Fibroblast of skin of abdomen (primary cell): ENCODE results near the gene GRK2.
"Not testable (repeated sequence)": the region's sequence is repeated elsewhere in the genome, so short reads cannot be mapped to it uniquely, and the experiment has no call there.

Experiments used
- DNase-seq: peaks from one replicate; pipeline ENCODE4 v3.0.0-alpha.2; 2013

Gene GRK2

GRCh38 chr11:67316882-67317204 is 50.6 kb downstream of the GRK2 start:
- no peak for DNase-seq

DNA sequence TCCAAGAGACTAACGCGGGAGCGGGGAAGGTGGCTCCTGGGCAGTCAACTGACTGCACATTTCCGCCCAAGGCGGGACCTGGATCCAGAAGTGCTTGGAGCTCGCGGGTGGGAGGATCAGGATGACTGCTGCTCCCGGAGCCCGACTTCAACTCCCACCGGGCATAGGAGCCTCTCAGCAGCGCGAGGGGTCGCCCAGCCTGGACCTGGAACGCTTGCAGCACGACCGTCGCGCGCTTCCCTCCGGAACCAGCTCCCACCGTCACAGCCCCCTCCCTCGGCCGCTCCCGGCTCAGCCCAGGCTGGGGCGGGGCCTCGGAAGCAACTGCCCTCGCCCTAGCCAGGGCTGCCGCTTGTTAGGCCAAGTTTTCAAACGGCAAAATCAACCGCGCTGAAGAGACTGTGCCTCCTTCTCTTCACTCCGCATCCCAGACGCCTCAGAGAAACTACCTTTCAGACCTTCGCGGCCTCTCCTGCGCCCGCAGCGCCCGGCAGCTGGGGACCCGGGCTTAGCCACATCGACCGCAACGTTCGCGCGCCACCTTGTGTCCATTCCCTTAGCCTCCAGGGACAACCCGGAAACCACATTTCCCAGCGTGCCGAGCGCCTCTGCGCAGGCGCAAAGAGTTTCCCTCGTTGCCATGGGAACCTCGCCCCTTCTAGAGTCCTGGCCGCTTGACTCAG is 51.1 kb downstream of the GRK2 start:
- DNase-seq: peak; percentile 91

- no peak for DNase-seq
Observed at GRCh38 chr11:67317888-67318555, 51.7 kb downstream of the GRK2 start.

DNA sequence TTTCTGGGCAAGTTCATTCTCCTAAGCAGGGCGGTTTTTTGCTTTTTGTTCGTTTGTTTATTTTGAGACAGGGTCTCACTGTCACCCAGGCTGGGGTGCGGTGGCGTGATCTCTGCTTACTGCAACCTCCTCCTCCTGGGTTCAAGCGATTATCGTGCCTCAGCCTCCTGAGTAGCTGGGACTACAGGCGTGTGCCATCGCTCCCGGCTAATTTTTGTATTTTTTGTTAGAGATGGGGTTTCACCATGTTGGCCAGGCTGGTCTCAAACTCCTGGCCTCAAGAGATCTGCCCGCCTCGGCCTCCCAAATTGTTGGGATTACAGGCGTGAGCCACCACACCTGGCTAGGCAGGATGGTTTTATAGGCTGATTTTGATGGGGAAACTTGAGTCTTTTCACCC is 52.6 kb downstream of the GRK2 start:
- DNase-seq: not testable (repeated sequence)

GRCh38 chr11:67320011-67320410 is 53.7 kb downstream of the GRK2 start:
- DNase-seq: no peak

- DNase-seq: no peak
Observed at GRCh38 chr11:67320691-67321090, 54.4 kb downstream of the GRK2 start.

DNA sequence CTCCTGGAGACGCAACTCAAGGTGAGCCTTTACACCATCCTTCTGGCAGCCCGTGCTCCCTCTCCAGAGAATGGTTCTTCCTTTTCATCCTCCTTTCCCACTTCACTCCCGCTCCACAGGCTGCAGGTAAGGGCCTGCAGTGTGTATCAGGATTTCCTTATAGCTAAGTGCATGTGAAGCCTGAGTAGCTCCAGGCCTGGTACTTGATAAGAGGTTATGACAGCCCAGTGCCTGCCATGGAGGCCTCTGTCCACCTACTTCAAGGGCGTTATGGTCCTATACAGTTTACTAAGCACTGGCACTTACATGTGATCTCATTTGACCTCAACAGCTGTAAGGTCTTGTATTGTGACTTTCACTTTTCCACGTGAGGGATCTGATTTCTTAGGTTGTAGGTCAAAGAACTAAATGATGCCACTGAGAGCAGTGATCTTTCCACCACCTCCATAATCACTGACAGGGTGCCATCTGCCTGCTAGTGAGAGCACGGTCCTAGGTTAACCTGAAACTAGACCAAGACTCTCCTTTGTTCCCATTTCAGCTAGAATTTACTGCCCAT is 55.1 kb downstream of the GRK2 start:
- DNase-seq: no peak

GRCh38 chr11:67322049-67322448 is 55.8 kb downstream of the GRK2 start:
- no peak for DNase-seq

DNA sequence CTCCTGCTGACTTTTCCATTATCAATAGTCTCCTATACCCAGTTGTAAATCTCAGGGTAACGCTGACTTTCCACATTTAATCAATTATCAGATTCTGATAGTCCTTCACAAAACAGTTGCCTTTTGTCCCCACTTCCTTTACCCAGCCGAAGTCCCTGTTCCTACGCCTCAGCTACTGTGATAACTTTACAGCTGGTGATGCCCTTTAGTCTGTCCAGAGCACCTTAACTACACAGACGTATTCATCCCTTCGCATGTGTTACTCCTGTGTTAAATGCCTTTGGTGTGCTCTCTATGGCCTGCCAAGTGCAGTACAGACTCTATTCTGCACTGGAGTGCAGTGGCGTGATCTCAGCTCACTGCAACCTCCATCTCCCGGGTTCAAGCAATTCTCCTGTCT is 57.3 kb downstream of the GRK2 start:
- no peak for DNase-seq

DNA sequence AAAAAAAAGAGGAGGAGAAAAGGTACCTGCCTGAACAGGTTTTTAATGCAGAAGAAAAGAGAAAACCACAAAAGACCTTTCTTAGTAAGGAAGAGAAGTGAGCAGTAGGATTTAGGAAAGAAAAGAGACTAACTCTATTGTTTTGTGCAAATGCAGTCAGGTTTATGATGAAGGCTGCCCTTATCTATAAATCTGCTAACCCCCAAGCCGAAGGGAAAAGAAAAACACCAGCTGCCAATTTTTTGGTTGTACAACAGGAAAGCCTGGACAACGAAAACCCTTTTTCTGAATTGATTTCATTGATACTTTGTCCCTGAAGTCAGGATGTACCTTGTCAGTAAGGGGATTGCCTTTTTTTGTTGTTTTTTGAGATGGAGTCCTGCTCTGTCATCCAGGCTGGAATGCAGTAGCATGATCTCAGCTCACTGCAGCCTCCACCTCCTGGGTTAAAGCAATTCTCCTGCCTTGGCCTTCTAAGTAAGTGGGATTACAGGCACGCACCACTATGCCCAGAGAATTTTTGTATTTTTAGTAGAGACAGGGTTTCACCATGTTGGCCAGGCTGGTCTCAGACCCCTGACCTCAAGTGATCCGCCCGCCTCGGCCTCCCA is 65.9 kb downstream of the GRK2 start:
- no peak for DNase-seq
